ENCODE measurements around the gene CD74. TPM values are rescaled to one million over a fixed set of nuclear protein-coding genes. Genes with fewer than 3 reads are reported as not detected.

Gene CD74
- total and polyA plus RNA-seq, 4 donors, result 1,061 to 2,819 (median 1,720) TPM

DNA sequence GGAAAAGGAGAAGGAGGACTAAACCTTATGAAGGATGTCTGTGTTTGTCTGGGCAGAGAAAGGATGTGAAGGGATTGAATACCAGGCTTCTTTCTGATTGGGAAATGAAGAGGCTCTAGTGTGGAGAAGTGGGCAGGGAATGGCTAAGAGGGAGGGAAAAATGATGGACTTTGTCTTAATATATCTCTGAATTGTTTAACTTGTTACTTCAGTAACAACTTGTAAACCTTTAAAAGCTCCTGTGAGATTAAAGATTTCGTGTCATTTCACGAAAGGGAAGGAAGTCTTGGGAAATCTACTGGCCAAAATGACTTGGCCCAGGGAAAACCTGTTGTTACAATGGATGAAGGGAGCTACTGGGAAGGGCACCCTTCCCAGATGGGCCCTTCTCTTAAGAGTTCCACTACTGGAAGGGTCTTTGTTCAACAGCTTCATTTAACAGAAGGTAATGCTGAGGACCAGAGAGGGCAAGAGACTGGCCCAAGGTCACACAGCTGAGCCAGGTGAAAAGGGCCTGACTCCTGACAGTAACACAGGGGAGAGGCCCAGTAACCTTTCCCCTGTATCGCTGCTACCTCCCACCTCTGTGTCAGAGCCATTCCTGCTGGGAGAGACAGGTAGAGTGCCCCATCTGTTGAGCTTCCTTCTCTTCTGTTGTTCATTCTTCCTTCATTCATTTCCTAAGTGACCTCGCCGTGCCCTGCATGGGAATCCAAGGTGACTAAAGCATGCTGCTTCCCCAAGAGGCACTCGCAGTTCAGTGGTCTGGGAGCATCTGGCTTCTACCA lies 60.3 kb downstream of the CD74 start:
- H3K36me3 ChIP-seq (ENCODE audit: control insufficient read depth in 4 of 4, insufficient read depth in 4 of 4, low read length in 4 of 4), result no peaks in the 10 kb centered on the region
- H3K4me3 ChIP-seq, result no peak overlapping the region
- no peak for TF ChIP-seq CTCF (IDR thresholded peaks at IDR 0.05; ENCODE audit: control extremely low read depth, extremely low read depth)
- H3K9ac ChIP-seq (ENCODE audit: insufficient read depth in 1 of 2, low read length in 2 of 2), result no peak overlapping the region
- 63 to 76% methylated on average over 6 of the region's 6 CpGs for WGBS, 2 donors
- no peak for ATAC-seq (ENCODE audit: insufficient read depth, low FRiP score)
- H3K4me1 ChIP-seq (ENCODE audit: control insufficient read depth in 5 of 5, insufficient read depth in 5 of 5, low read length in 5 of 5), result peaks cover 0 to 15% (median 5%) of the 10 kb centered on the region in 5 donors
- H3K9me3 ChIP-seq (ENCODE audit: control insufficient read depth in 4 of 4, insufficient read depth in 3 of 4, low read length in 3 of 4), result no peaks in the 10 kb centered on the region
- H3K27ac ChIP-seq (ENCODE audit: low read depth in 1 of 2, low read length in 1 of 2), result no peak overlapping the region
- H3K27me3 ChIP-seq (ENCODE audit: control insufficient read depth in 3 of 3, insufficient read depth in 3 of 3, low read length in 2 of 3), result no peaks in the 10 kb centered on the region
- DNase-seq, result no peak

Other genes with a start within 250 kb of the CD74 start
- gene CDX1, start 246.1 kb downstream of the CD74 start, total RNA-seq, result under 1 TPM; 0.25 to 0.43 TPM
- gene CDX1, start 246.1 kb downstream of the CD74 start, polyA plus RNA-seq, result under 1 TPM; 0.09 to 0.28 TPM
- under 1 TPM in 1 of 2 donors, not detected in 1; 0.06 TPM for gene SLC6A7, start 222.8 kb downstream of the CD74 start, total RNA-seq
- under 1 TPM; 0.02 to 0.03 TPM for gene SLC6A7, start 222.8 kb downstream of the CD74 start, polyA plus RNA-seq
- 1 to 10 TPM; 1.6 to 2.7 TPM for gene CAMK2A, start 123.1 kb downstream of the CD74 start, total RNA-seq
- gene CAMK2A, start 123.1 kb downstream of the CD74 start, polyA plus RNA-seq, result under 1 TPM; 0.31 to 0.44 TPM
- 10 to 100 TPM in 1 of 2 donors, 1 to 10 TPM in 1; 5.7 to 15.4 TPM for gene ARSI, start 110.0 kb downstream of the CD74 start, total RNA-seq
- 1 to 10 TPM in 1 of 2 donors, under 1 TPM in 1; 0.91 to 2.5 TPM for gene ARSI, start 110.0 kb downstream of the CD74 start, polyA plus RNA-seq
- 10 to 100 TPM; 17.0 to 25.3 TPM for gene TCOF1, start 55.2 kb downstream of the CD74 start, total RNA-seq
- gene TCOF1, start 55.2 kb downstream of the CD74 start, polyA plus RNA-seq, result 10 to 100 TPM; 13.3 to 14.7 TPM
- gene RPS14, start 36.8 kb upstream of the CD74 start, total RNA-seq, result 1,000 to 10,000 TPM; 1,065 to 1,395 TPM
- gene RPS14, start 36.8 kb upstream of the CD74 start, polyA plus RNA-seq, result 1,000 to 10,000 TPM; 3,509 to 4,623 TPM
- 100 to 1,000 TPM in 1 of 2 donors, 10 to 100 TPM in 1; 71.6 to 145 TPM for gene NDST1, start 95.2 kb upstream of the CD74 start, total RNA-seq
- 10 to 100 TPM; 45.6 to 49.8 TPM for gene NDST1, start 95.2 kb upstream of the CD74 start, polyA plus RNA-seq
- gene SYNPO, start 227.8 kb upstream of the CD74 start, total RNA-seq, result 100 to 1,000 TPM in 1 of 2 donors, 10 to 100 TPM in 1; 10.3 to 111 TPM
- 10 to 100 TPM; 41.0 to 43.8 TPM for gene SYNPO, start 227.8 kb upstream of the CD74 start, polyA plus RNA-seq
- 1 to 10 TPM in 1 of 2 donors, under 1 TPM in 1; 0.55 to 2.4 TPM for gene MYOZ3, start 248.3 kb upstream of the CD74 start, total RNA-seq
- gene MYOZ3, start 248.3 kb upstream of the CD74 start, polyA plus RNA-seq, result under 1 TPM; 0.39 to 0.40 TPM

All from lung (tissue), 12 donors.